ENCODE measurements around the gene SETD2.
"Not testable (repeated sequence)": the region's sequence is repeated elsewhere in the genome, so short reads cannot be mapped to it uniquely, and the experiment has no call there.

SETD2 gene

DNA sequence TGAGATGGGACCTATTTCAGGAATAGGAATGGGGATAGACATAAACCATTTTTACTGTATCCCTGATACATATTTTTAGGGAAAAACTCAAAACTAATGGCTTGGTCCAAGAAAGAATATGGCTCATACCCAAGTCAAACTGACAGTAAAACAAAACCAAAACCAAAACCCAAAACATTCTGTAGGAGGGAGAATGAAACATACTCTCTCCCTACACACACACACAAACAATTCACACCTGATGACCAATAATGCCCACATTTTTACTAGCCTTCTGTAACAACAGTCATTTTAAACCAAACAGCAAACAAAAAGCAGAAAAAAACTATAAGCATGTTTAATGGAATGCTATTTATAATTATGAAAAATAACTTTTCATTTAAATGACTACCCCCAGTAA lies 109.5 kb downstream of the SETD2 start:
- no peak for DNase-seq (ENCODE audit: low read depth)

DNA sequence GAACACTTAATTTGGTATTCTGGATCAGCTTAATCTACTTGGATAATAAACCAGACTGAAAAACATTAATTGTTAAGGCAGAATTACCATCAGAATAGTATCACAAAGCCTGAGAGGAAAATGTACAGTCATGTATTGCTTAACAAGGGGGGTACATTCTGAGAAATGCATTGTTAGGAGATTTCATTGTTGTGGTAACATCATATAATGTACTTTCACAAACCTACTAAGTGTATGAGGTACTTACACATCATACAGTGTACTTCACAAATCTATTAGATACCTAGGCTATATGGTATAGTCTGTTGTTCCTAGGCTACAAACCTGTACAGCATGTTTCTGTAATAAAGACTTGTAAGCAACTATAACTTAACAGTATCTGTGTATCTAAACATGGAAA lies 116.2 kb downstream of the SETD2 start:
- TF ChIP-seq, protein P1, sequence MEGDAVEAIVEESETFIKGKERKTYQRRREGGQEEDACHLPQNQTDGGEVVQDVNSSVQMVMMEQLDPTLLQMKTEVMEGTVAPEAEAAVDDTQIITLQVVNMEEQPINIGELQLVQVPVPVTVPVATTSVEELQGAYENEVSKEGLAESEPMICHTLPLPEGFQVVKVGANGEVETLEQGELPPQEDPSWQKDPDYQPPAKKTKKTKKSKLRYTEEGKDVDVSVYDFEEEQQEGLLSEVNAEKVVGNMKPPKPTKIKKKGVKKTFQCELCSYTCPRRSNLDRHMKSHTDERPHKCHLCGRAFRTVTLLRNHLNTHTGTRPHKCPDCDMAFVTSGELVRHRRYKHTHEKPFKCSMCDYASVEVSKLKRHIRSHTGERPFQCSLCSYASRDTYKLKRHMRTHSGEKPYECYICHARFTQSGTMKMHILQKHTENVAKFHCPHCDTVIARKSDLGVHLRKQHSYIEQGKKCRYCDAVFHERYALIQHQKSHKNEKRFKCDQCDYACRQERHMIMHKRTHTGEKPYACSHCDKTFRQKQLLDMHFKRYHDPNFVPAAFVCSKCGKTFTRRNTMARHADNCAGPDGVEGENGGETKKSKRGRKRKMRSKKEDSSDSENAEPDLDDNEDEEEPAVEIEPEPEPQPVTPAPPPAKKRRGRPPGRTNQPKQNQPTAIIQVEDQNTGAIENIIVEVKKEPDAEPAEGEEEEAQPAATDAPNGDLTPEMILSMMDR (IDR thresholded peaks at IDR 0.05; ENCODE audit: insufficient read depth, low read depth, low read length, missing control alignments): no peak
- DNase-seq (ENCODE audit: low read depth): no peak
- no peak overlapping the region for H3K4me3 ChIP-seq (ENCODE audit: low read length)

More for the DNA sequence above, 109.5 kb downstream of the SETD2 start:
- TF ChIP-seq, protein P1 (IDR thresholded peaks at IDR 0.05; ENCODE audit: insufficient read depth, low read depth, low read length, missing control alignments): no peak
- no peak overlapping the region for H3K4me3 ChIP-seq (ENCODE audit: low read length)

DNA sequence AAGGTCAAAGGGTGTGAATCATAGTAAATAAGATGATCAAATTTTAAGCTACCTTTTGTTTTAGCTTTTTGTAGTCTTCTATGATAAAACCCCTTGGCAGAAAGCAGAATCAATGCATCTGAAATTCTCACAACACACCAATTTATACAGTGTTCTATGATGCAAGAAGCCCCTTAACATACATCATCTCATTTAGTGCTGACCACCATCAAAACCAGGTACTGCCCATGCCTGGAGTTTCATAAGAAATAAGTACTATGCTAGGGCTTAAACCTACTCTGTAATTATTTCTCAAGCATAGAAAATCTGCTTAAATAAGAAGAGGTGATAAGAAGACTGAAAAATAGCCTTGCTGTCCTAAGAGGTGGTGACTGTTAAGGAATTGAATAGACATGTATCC lies 116.8 kb downstream of the SETD2 start:
- no peak overlapping the region for H3K4me3 ChIP-seq (ENCODE audit: low read length)
- TF ChIP-seq, protein P1 (IDR thresholded peaks at IDR 0.05; ENCODE audit: insufficient read depth, low read depth, low read length, missing control alignments): no peak
- no peak for DNase-seq (ENCODE audit: low read depth)

DNA sequence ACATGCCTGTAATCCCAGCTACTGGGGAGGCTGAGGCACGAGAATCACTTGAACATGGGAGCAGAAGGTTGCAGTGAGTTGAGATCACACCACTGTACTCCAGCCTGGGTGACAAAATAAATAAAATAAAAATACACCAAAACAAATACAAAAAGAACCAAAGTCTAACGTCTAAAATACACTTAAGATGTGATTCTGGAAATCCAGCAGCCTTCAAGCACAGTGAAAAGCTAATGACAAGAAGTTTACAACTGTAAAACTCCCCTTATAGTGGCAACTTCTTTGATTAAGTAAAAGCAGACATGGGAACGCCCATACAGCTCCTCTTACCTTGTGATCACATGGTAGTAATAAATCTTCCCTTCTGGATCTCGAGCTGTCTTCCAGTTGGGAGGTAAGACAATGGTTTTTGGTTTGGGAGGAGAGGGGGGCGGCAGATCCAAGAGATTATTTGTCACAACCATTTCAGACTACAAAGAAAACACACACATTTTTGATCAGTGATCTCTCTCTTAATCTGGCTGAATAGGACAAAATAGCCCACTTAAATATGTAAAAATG lies 121.6 kb downstream of the SETD2 start:
- TF ChIP-seq, protein P1 (IDR thresholded peaks at IDR 0.05; ENCODE audit: insufficient read depth, low read depth, low read length, missing control alignments): no peak
- no peak overlapping the region for H3K4me3 ChIP-seq (ENCODE audit: low read length)
- DNase-seq (ENCODE audit: low read depth): no peak

DNA sequence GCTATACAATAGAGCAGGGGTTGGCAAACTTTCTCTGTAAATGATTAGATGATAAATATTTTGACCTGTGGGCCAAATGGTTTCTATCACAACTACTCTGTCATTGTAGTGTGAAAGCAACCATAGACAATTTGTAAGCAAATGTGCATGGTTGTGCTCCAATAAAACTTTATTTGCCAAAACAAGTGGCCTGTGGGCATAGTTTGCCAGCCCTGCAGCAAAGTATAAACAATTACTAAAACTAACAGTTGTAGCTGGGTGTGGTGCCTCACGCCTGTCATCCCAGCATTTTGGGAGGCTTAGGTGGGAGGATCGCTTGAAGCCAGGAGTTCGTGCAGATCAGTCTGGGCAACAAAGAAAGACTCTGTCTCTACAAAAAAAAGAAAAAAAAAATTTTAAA lies 122.8 kb downstream of the SETD2 start:
- DNase-seq (ENCODE audit: low read depth): no peak
- TF ChIP-seq, protein P1 (IDR thresholded peaks at IDR 0.05; ENCODE audit: insufficient read depth, low read depth, low read length, missing control alignments): no peak
- no peak overlapping the region for H3K4me3 ChIP-seq (ENCODE audit: low read length)

DNA sequence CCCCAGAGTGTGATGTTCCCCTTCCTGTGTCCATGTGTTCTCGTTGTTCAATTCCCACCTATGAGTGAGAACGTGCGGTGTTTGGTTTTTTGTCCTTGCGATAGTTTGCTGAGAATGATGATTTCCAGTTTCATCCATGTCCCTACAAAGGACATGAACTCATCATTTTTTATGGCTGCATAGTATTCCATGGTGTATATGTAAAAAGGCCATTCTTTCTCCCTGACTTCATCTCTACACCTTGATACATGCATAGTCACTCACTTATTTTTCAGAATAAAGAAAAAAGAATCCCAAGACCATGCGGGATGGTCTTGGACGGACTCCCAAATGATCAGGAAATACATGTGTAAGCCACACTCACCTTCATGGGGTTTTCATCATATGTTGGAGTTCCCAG lies 126.6 kb downstream of the SETD2 start:
- DNase-seq (ENCODE audit: low read depth); H3K4me3 ChIP-seq (ENCODE audit: low read length): not testable (repeated sequence)

DNA sequence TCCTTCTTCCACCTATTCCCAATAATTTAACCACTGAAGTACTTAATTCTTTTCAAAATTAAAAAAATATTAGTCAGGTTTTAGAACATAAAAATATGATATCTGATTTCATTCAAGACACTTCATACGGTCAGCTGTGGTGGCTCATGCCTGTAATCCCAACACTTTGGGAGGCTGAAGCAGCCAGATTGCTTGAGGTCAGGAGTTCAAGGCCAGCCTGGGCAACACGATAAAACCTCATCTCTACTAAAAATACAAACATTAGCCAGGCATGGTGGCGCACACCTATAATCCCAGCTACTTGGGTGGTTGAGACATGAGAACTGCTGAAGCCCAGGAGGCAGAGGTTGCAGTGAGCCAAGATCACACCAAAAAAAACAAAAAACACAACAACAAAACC lies 127.8 kb downstream of the SETD2 start:
- H3K4me3 ChIP-seq (ENCODE audit: low read length): no peak overlapping the region
- TF ChIP-seq, protein P1 (IDR thresholded peaks at IDR 0.05; ENCODE audit: insufficient read depth, low read depth, low read length, missing control alignments): no peak
- no peak for DNase-seq (ENCODE audit: low read depth)
